GM12878 (cell line): Measurements from ENCODE around the gene MAPKAP1.

Experiments used
- EZH2 ChIP-seq: IDR thresholded peaks from 2 replicates; pipeline ENCODE4 v1.6.1; 2012; ENCODE audit warnings: low read depth, mild to moderate bottlenecking, control low read depth, inconsistent platforms, low read length, borderline replicate concordance; ENCODE audit not compliant: control insufficient read depth
- MXI1 ChIP-seq: fragments of 150-350 bp; IDR thresholded peaks from 2 replicates; pipeline ENCODE4 v1.6.1; 2011; ENCODE audit warnings: low read depth, mild to moderate bottlenecking, inconsistent platforms, low read length, improper control_type of control experiment
- NFXL1 ChIP-seq: fragments of 450-650 bp; IDR thresholded peaks from 2 replicates; pipeline ENCODE4 v1.6.1; 2017; ENCODE audit warnings: antibody characterized with exemption, mild to moderate bottlenecking, borderline replicate concordance

DNA sequence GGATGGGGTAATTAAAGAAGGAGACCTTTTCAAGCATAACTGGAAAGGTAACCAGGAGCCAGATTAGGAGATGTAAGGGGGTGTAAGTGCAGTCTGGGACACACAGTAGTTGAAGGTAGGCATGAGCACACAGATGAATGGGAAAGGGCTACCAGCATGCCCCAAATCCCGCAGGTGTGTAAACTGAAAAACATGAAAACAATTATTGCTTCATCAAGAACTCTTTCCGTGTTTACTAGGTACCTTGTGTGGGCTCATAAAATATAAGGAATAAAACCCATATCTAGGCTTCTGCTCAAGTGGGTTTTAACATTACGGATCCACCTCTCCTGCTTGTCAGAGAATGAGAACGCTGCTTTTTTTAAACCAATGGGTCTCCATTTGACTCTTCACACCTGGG, 1.1 kb downstream of the MAPKAP1 start:
- TF ChIP-seq NFXL1, result no peak
- TF ChIP-seq EZH2, result no peak
- TF ChIP-seq MXI1, result no peak
